Naive thymus-derived CD8-positive, alpha-beta T cell (primary cell): ENCODE results near the gene GRB2. TPM values are rescaled to one million over a fixed set of nuclear protein-coding genes. Genes with fewer than 3 reads are reported as not detected.
"Not testable (repeated sequence)": the region's sequence is repeated elsewhere in the genome, so short reads cannot be mapped to it uniquely, and the experiment has no call there.

Source experiments
- ATAC-seq, 2 donors: fragments of 150-1000 bp; cut with Tn5 transposase in 1 of 2; sonication (Bioruptor Pico), chemical (Tn5 transposase) in 1 of 2; 1 replicate in 1 of 2; 2 replicates in 1 of 2; pipeline ENCODE4 v1.10.0; 2021; ENCODE audit warnings: mild to moderate bottlenecking in 2 of 2, moderate library complexity in 2 of 2
- POLR2A ChIA-PET: fragments of 350-600 bp; sonication (Branson Sonifier 250); formaldehyde crosslinking; loops from one replicate; lab custom pipeline; 2021; ENCODE audit warnings: antibody characterized with exemption; lab: Charles Lee
- DNase-seq, 10 donors: peaks; one replicate each; pipeline versions ENCODE4 v3.0.0 to v3.0.0-alpha.2; 2020 to 2022
- H3K27ac Mint-ChIP-seq, 10 donors: one replicate each; pipeline ENCODE4 v1.8.0; 2020 to 2022; ENCODE audit warnings: mild to moderate bottlenecking in 10 of 10, mixed read lengths in 10 of 10, moderate library complexity in 4 of 10, inconsistent platforms in 1 of 10
- H3K27me3 Mint-ChIP-seq, 5 donors: one replicate each; pipeline ENCODE4 v1.8.0; 2021 to 2022; ENCODE audit warnings: mixed read lengths in 5 of 5
- H3K36me3 Mint-ChIP-seq, 3 donors: one replicate each; pipeline ENCODE4 v1.8.0; 2020 to 2022; ENCODE audit warnings: mixed read lengths in 3 of 3, mild to moderate bottlenecking in 2 of 3, inconsistent platforms in 1 of 3
- H3K4me1 Mint-ChIP-seq, 4 donors: one replicate each; pipeline ENCODE4 v1.8.0; 2021 to 2022; ENCODE audit warnings: mixed read lengths in 4 of 4
- H3K4me3 Mint-ChIP-seq, 10 donors: one replicate each; pipeline ENCODE4 v1.8.0; 2020 to 2022; ENCODE audit warnings: mild to moderate bottlenecking in 10 of 10, mixed read lengths in 10 of 10, moderate library complexity in 6 of 10, inconsistent platforms in 1 of 10
- H3K9me3 Mint-ChIP-seq, 9 donors: one replicate each; pipeline ENCODE4 v1.8.0; 2020 to 2022; ENCODE audit warnings: mixed read lengths in 9 of 9, mild to moderate bottlenecking in 3 of 9, inconsistent platforms in 1 of 9, moderate library complexity in 1 of 9
- polyA plus RNA-seq, 3 donors: library from polyadenylated mRNA; unstranded; fragments of 300-500 nt; fragmentation: Illumina TruSeq; gene quantifications; one replicate each; pipeline ENCODE4 v1.2.3, GENCODE V29; 2021
- total RNA-seq, 8 experiments: library from RNA in 2 of 8; stranded (reverse) in 2 of 8; gene quantifications; one replicate each; pipeline ENCODE4 v1.2.3 and lab custom pipeline; 2021 to 2026

GRB2 gene
- total RNA-seq: 100 to 1,000 TPM; 143 to 145 TPM
- 100 to 1,000 TPM; 130 to 162 (median 154) TPM for polyA plus RNA-seq
- total RNA-seq (lab: John Stamatoyannopoulos, UW): 118 to 195 (median 174) reads per million in 6 experiments

- peak; percentile 78 to 80 for ATAC-seq
- peaks cover 20 to 57% (median 47%) of the 10 kb centered on the region in 4 donors for H3K4me1 Mint-ChIP-seq
- H3K36me3 Mint-ChIP-seq: peaks cover 0 to 2% (median 0%) of the 10 kb centered on the region in 3 donors
- peak; percentile 98 to 100 (median 100) for DNase-seq
- H3K4me3 Mint-ChIP-seq: peak within 1 kb of the TSS; percentile 93 to 100 (median 96)
- POLR2A ChIA-PET: interaction anchor here (0.6 to 3.5 kb wide), 23 partner anchors 12 to 532 kb away, joined by 3 to 29 read pairs (median 4); partner anchors contain the start of genes ARMC7, FDXR, GGA3 and MIF4GD
- no peaks in the 10 kb centered on the region for H3K27me3 Mint-ChIP-seq
- no peaks in the 10 kb centered on the region for H3K9me3 Mint-ChIP-seq
- H3K27ac Mint-ChIP-seq: peak within 1 kb of the TSS; percentile 88 to 97 (median 93)
Observed at GRCh38 chr17:75405365-75406221, at the start of gene GRB2. Gene GRB2 (minus strand): TSS chr17:75405678. CDS start chr17:75393628, 12,050 bp downstream.

- Mint-ChIP-seq H3K4me3 (peak overlapping the region in 1 of 10 donors; percentile 95), H3K4me1 (peaks cover 8 to 44% (median 30%) of the 10 kb centered on the region in 4 donors), H3K27ac (peak overlapping the region in 2 of 10 donors; percentile 9 to 44)
- H3K27me3 Mint-ChIP-seq, H3K9me3 Mint-ChIP-seq, DNase-seq, ATAC-seq, H3K36me3 Mint-ChIP-seq: not testable (repeated sequence)
- POLR2A ChIA-PET: interaction anchor here (0.7 to 1.6 kb wide), 2 partner anchors 10 to 134 kb away, joined by 4 to 11 read pairs; no protein-coding TSS in a partner anchor
Observed at GRCh38 chr17:75454672-75455071, 49.2 kb upstream of the GRB2 start.

- Mint-ChIP-seq H3K27ac (peak overlapping the region in 2 of 10 donors; percentile 19 to 44), H3K36me3 (no peaks in the 10 kb centered on the region), H3K4me1 (peaks cover 7 to 39% (median 25%) of the 10 kb centered on the region in 4 donors), H3K27me3 (no peaks in the 10 kb centered on the region), H3K9me3 (no peaks in the 10 kb centered on the region), H3K4me3 (peak overlapping the region in 2 of 10 donors; percentile 4 to 33)
- POLR2A ChIA-PET: interaction anchor here (1.6 kb wide), 1 partner anchor 134 kb away, joined by 11 read pairs; no protein-coding TSS in a partner anchor
- ATAC-seq (no peak), DNase-seq (no peak)
Observed at GRCh38 chr17:75454193-75454592, 48.7 kb upstream of the GRB2 start.

GRCh38 chr17:75450270-75450669, 44.8 kb upstream of the GRB2 start:
- DNase-seq (no peak), ATAC-seq (no peak)
- Mint-ChIP-seq H3K27me3 (no peaks in the 10 kb centered on the region), H3K4me3 (no peak overlapping the region), H3K36me3 (no peaks in the 10 kb centered on the region), H3K9me3 (no peaks in the 10 kb centered on the region), H3K27ac (no peak overlapping the region), H3K4me1 (peaks cover 0 to 9% (median 3%) of the 10 kb centered on the region in 4 donors)
- POLR2A ChIA-PET: no interaction called here

GRCh38 chr17:75447951-75448856, 42.7 kb upstream of the GRB2 start:
- POLR2A ChIA-PET: interaction anchor here (0.6 to 1.3 kb wide), 3 partner anchors 8 to 186 kb away, joined by 4 read pairs; partner anchors contain the start of gene TMEM94
- no peaks in the 10 kb centered on the region for H3K36me3 Mint-ChIP-seq
- no peak overlapping the region for H3K27ac Mint-ChIP-seq
- ATAC-seq (no peak), DNase-seq (no peak)
- no peaks in the 10 kb centered on the region for H3K4me1 Mint-ChIP-seq
- no peaks in the 10 kb centered on the region for H3K27me3 Mint-ChIP-seq
- H3K9me3 Mint-ChIP-seq: no peaks in the 10 kb centered on the region
- H3K4me3 Mint-ChIP-seq: no peak overlapping the region

GRCh38 chr17:75445896-75446295, 40.4 kb upstream of the GRB2 start:
- ATAC-seq, H3K36me3 Mint-ChIP-seq, H3K4me3 Mint-ChIP-seq, DNase-seq, H3K27me3 Mint-ChIP-seq, H3K9me3 Mint-ChIP-seq, H3K4me1 Mint-ChIP-seq, H3K27ac Mint-ChIP-seq, POLR2A ChIA-PET: not testable (repeated sequence)

GRCh38 chr17:75445296-75445695, 39.8 kb upstream of the GRB2 start:
- Mint-ChIP-seq H3K9me3 (no peaks in the 10 kb centered on the region), H3K27ac (no peak overlapping the region), H3K27me3 (no peaks in the 10 kb centered on the region), H3K4me1 (peaks cover 0 to 2% (median 0%) of the 10 kb centered on the region in 4 donors), H3K36me3 (no peaks in the 10 kb centered on the region), H3K4me3 (no peak overlapping the region)
- DNase-seq (no peak), ATAC-seq (no peak)
- POLR2A ChIA-PET: no interaction called here

- POLR2A ChIA-PET: interaction anchor here (0.7 kb wide), 1 partner anchor 74 kb away, joined by 4 read pairs; the partner anchor contains the start of gene TSEN54
- Mint-ChIP-seq H3K27me3 (no peaks in the 10 kb centered on the region), H3K9me3 (no peaks in the 10 kb centered on the region), H3K4me1 (peaks cover 0 to 2% (median 0%) of the 10 kb centered on the region in 4 donors), H3K36me3 (no peaks in the 10 kb centered on the region), H3K27ac (peak overlapping the region in 2 of 10 donors; percentile 33 to 41), H3K4me3 (no peak overlapping the region)
- no peak for ATAC-seq
- no peak for DNase-seq
Observed at GRCh38 chr17:75442168-75443103, 37.0 kb upstream of the GRB2 start.

- no peak overlapping the region for H3K4me3 Mint-ChIP-seq
- POLR2A ChIA-PET: interaction anchor here (0.6 kb wide), 1 partner anchor 224 kb away, joined by 4 read pairs; no protein-coding TSS in a partner anchor
- H3K27ac Mint-ChIP-seq: no peak overlapping the region
- no peak for ATAC-seq
- no peaks in the 10 kb centered on the region for H3K9me3 Mint-ChIP-seq
- peaks cover 4 to 5% (median 4%) of the 10 kb centered on the region in 4 donors for H3K4me1 Mint-ChIP-seq
- no peaks in the 10 kb centered on the region for H3K36me3 Mint-ChIP-seq
- H3K27me3 Mint-ChIP-seq: no peaks in the 10 kb centered on the region
- no peak for DNase-seq
Observed at GRCh38 chr17:75440738-75441448, 35.4 kb upstream of the GRB2 start.

GRCh38 chr17:75439287-75439686, 33.8 kb upstream of the GRB2 start:
- ATAC-seq: no peak
- H3K27ac Mint-ChIP-seq: no peak overlapping the region

GRCh38 chr17:75437404-75437803, 31.9 kb upstream of the GRB2 start:
- H3K27ac Mint-ChIP-seq, H3K4me3 Mint-ChIP-seq, H3K9me3 Mint-ChIP-seq, H3K36me3 Mint-ChIP-seq, POLR2A ChIA-PET, ATAC-seq, H3K27me3 Mint-ChIP-seq, DNase-seq: not testable (repeated sequence)
- peaks cover 6 to 10% (median 6%) of the 10 kb centered on the region in 4 donors for H3K4me1 Mint-ChIP-seq

More at GRCh38 chr17:75439287-75439686, 33.8 kb upstream of the GRB2 start:
- Mint-ChIP-seq H3K27me3 (no peaks in the 10 kb centered on the region), H3K4me3 (no peak overlapping the region), H3K9me3 (no peaks in the 10 kb centered on the region), H3K36me3 (no peaks in the 10 kb centered on the region), H3K4me1 (peaks cover 6 to 10% (median 6%) of the 10 kb centered on the region in 4 donors)
- POLR2A ChIA-PET: no interaction called here
- DNase-seq: no peak
